Hepatocyte (in vitro differentiated cells): ENCODE results near the gene CTNNA3. TPM values are rescaled to one million over a fixed set of nuclear protein-coding genes. Genes with fewer than 3 reads are reported as not detected.

Experiments
- DNase-seq: peaks from one replicate; pipeline ENCODE4 v3.0.0-alpha.2; 2016; ENCODE audit warnings: low spot score
- H2AFZ ChIP-seq: fragments of 200-600 bp; sonication (generic); 2 replicates; pipeline ENCODE4 v1.6.0; 2016; ENCODE audit warnings: antibody characterized with exemption, mild to moderate bottlenecking
- H3K27ac ChIP-seq: fragments of 200-600 bp; sonication (generic); 2 replicates; pipeline ENCODE4 v1.5.1; 2016; ENCODE audit warnings: mild to moderate bottlenecking
- H3K27me3 ChIP-seq: fragments of 200-600 bp; sonication (generic); 2 replicates; pipeline ENCODE4 v1.6.1; 2016
- H3K36me3 ChIP-seq: fragments of 200-600 bp; sonication (generic); replicated peaks from 2 replicates; pipeline ENCODE4 v1.5.1; 2016; ENCODE audit warnings: low read depth; ENCODE audit not compliant: insufficient read depth
- H3K4me1 ChIP-seq: fragments of 200-600 bp; sonication (generic); 2 replicates; pipeline ENCODE4 v1.5.1; 2016; ENCODE audit warnings: mild to moderate bottlenecking, moderate library complexity; ENCODE audit not compliant: insufficient read depth
- H3K4me2 ChIP-seq: fragments of 200-600 bp; sonication (generic); 2 replicates; pipeline ENCODE4 v1.6.0; 2016
- H3K4me3 ChIP-seq: fragments of 200-600 bp; sonication (generic); 2 replicates; pipeline ENCODE4 v1.5.1; 2016; ENCODE audit warnings: mild to moderate bottlenecking
- H3K79me2 ChIP-seq: fragments of 200-600 bp; sonication (generic); 2 replicates; pipeline ENCODE4 v1.6.0; 2017; ENCODE audit warnings: mild to moderate bottlenecking
- H3K9me2 ChIP-seq: fragments of 200-600 bp; sonication (generic); replicated peaks from 2 replicates; pipeline ENCODE4 v1.6.0; 2017; ENCODE audit warnings: mild to moderate bottlenecking; ENCODE audit not compliant: insufficient read depth
- H3K9me3 ChIP-seq: fragments of 200-600 bp; sonication (generic); 2 replicates; pipeline ENCODE4 v1.5.1; 2016; ENCODE audit warnings: low read depth, mild to moderate bottlenecking
- H4K20me1 ChIP-seq: fragments of 200-600 bp; sonication (generic); 2 replicates; pipeline ENCODE4 v1.6.0; 2016; ENCODE audit warnings: mild to moderate bottlenecking; ENCODE audit not compliant: insufficient read depth, poor library complexity, severe bottlenecking
- EZH2 ChIP-seq: fragments of 200-600 bp; sonication (generic); IDR thresholded peaks from 2 replicates; pipeline ENCODE4 v1.6.1; 2016; ENCODE audit warnings: antibody characterized with exemption, mild to moderate bottlenecking, borderline replicate concordance
- EZH2phosphoT487 ChIP-seq: fragments of 200-600 bp; sonication (generic); IDR thresholded peaks from one replicate; pipeline ENCODE4 v1.6.1; 2018; ENCODE audit warnings: antibody characterized with exemption, mild to moderate bottlenecking, low read depth, moderate library complexity; ENCODE audit not compliant: unreplicated experiment, severe bottlenecking
- WGBS: methylation state at CpG from one replicate; pipeline ENCODE4 v1.1.6; 2016; ENCODE audit warnings: low lambda C conversion rate; ENCODE audit errors: missing lambda C conversion rate; 5-methylcytosine and 5-hydroxymethylcytosine counted together
- polyA plus RNA-seq: library from polyadenylated mRNA; unstranded; fragments of >200 nt; fragmentation: Nextera tagmentation; extraction: Ambion mirVana; gene quantifications from 2 replicates; pipeline ENCODE4 v1.2.1, GENCODE V29; 2016
- total RNA-seq: library from RNA; depleted of rRNA; stranded (reverse); fragments of >200 nt; gene quantifications from 2 replicates; pipeline ENCODE4 v1.2.3, GENCODE V29; 2014
- TF ChIP-seq, protein P1 (sequence below): fragments of 200-600 bp; sonication (generic); IDR thresholded peaks from 2 replicates; pipeline ENCODE4 v1.5.1; 2016; ENCODE audit warnings: antibody characterized with exemption, mild to moderate bottlenecking; ENCODE audit not compliant: poor library complexity

CTNNA3 gene
- total and polyA plus RNA-seq, 2 experiments from 2014 or later: 12.9 to 25.9 TPM

DNA sequence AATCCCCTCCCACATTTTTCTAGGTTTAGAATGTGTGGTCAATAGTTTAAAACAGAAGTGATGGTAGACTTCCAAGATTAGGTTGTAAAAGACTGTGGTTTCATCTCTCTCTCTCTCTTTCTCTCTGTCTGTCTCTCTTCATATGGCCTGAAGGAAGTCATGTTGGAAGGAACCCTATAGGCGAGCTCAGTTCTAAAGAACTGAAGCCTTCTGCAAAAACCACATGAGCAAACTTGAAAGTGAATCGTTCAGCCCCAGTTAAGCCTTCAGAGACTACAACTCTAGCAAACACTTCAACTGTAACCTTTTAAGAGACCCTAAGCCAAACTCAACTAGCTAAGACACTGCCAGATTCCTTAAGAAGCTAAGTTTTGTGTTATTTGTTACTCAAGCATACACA is 1477.7 kb downstream of the CTNNA3 start:
- Histone ChIP-seq H3K4me3 (no peak overlapping the region), H3K9me2 (no peaks in the 10 kb centered on the region), H3K27me3 (no peaks in the 10 kb centered on the region), H3K36me3 (no peaks in the 10 kb centered on the region), H3K4me1 (no peaks in the 10 kb centered on the region), H3K27ac (no peak overlapping the region), H3K9me3 (no peaks in the 10 kb centered on the region), H2AFZ (no peak overlapping the region), H4K20me1 (no peaks in the 10 kb centered on the region), H3K4me2 (no peak overlapping the region), H3K79me2 (no peaks in the 10 kb centered on the region)
- no peak for DNase-seq
- WGBS: 82% methylated on average over 2 of the region's 2 CpGs
- no peak for TF ChIP-seq EZH2phosphoT487
- TF ChIP-seq, protein P1, sequence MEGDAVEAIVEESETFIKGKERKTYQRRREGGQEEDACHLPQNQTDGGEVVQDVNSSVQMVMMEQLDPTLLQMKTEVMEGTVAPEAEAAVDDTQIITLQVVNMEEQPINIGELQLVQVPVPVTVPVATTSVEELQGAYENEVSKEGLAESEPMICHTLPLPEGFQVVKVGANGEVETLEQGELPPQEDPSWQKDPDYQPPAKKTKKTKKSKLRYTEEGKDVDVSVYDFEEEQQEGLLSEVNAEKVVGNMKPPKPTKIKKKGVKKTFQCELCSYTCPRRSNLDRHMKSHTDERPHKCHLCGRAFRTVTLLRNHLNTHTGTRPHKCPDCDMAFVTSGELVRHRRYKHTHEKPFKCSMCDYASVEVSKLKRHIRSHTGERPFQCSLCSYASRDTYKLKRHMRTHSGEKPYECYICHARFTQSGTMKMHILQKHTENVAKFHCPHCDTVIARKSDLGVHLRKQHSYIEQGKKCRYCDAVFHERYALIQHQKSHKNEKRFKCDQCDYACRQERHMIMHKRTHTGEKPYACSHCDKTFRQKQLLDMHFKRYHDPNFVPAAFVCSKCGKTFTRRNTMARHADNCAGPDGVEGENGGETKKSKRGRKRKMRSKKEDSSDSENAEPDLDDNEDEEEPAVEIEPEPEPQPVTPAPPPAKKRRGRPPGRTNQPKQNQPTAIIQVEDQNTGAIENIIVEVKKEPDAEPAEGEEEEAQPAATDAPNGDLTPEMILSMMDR: no peak
- no peak for TF ChIP-seq EZH2

DNA sequence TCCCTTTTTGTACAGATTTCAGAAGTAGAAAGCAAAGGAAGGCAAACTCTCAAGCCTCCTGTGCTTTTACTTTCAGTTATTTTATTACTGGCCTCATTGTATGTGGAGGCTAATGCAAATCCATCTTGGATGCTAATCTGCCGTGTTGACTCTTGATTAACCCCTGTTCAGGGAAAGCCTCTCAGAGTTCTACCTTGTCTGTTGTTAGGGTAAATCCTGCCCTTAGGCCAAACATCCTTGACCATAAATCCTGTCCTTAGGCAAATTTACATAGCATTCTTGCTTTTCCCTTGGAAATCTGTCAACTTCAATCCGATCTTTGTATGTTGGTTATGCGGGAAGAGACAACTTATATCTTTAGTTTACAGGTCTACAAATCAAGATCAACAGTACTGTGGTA is 1480.1 kb downstream of the CTNNA3 start:
- H3K9me2 ChIP-seq: no peaks in the 10 kb centered on the region
- H2AFZ ChIP-seq: no peak overlapping the region
- H3K27me3 ChIP-seq: no peaks in the 10 kb centered on the region
- TF ChIP-seq EZH2 (no peak), EZH2phosphoT487 (no peak)
- TF ChIP-seq, protein P1: no peak
- no peaks in the 10 kb centered on the region for H3K79me2 ChIP-seq
- no peaks in the 10 kb centered on the region for H3K36me3 ChIP-seq
- no peaks in the 10 kb centered on the region for H4K20me1 ChIP-seq
- no peak overlapping the region for H3K27ac ChIP-seq
- 66% methylated on average over 3 of the region's 3 CpGs for WGBS
- no peak overlapping the region for H3K4me3 ChIP-seq
- H3K9me3 ChIP-seq: no peaks in the 10 kb centered on the region
- no peak for DNase-seq
- H3K4me2 ChIP-seq: no peak overlapping the region
- H3K4me1 ChIP-seq: no peaks in the 10 kb centered on the region

DNA sequence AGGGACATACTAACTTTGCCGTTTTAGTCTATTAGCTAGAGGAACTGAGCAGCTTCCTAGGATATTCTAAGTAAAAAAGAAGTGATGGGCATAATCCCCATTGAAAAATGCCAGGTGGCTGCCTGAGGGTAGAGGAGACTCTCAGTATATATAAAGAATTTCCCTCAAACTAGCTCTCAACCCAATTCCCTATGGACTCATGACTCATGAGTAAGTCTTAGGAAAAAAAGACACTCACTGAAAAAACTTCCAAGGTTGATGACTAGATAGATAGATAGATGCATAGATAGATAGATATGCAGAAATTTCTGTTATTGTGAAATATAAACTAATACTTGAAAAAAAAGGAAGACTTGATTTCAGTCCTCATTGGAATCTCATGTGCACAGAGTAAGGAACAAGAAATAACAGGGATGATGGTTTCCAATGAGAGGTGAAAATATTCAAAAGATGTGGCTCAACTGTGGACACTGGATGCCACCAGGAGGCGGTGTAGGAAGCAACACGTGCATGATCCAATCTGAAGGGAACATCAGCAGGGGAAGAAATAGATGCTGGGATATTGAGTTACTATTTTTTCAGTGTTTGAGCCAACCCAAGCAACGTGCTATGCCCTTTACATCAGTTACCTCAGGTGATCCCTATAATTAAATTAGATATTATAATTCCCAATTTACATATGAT is 1481.1 kb downstream of the CTNNA3 start:
- H3K9me3 ChIP-seq: no peaks in the 10 kb centered on the region
- 70% methylated on average over 4 of the region's 4 CpGs for WGBS
- no peak overlapping the region for H3K4me2 ChIP-seq
- no peaks in the 10 kb centered on the region for H3K27me3 ChIP-seq
- H3K4me3 ChIP-seq: no peak overlapping the region
- TF ChIP-seq EZH2phosphoT487: no peak
- TF ChIP-seq, protein P1: peak; percentile 14
- DNase-seq: peak; percentile 5
- H3K27ac ChIP-seq: no peak overlapping the region
- H2AFZ ChIP-seq: no peak overlapping the region
- H4K20me1 ChIP-seq: no peaks in the 10 kb centered on the region
- no peaks in the 10 kb centered on the region for H3K79me2 ChIP-seq
- H3K36me3 ChIP-seq: no peaks in the 10 kb centered on the region
- H3K9me2 ChIP-seq: no peaks in the 10 kb centered on the region
- no peaks in the 10 kb centered on the region for H3K4me1 ChIP-seq
